Esophagus muscularis mucosa (tissue), 4 donors: ENCODE measurements around the gene TMEM117. TPM values are rescaled to one million over a fixed set of nuclear protein-coding genes. Genes with fewer than 3 reads are reported as not detected.
"Not testable (repeated sequence)": the region's sequence is repeated elsewhere in the genome, so short reads cannot be mapped to it uniquely, and the experiment has no call there.

ENCODE experiments used
- DNase-seq: peaks from one replicate; pipeline ENCODE4 v3.0.0-alpha.2; 2017; ENCODE audit errors: extremely low spot score
- H3K27ac ChIP-seq, 4 donors: fragments of 200-600 bp; sonication (generic); replicated peaks in 1 of 4; 1 replicate in 3 of 4; 2 replicates in 1 of 4; pipeline ENCODE4 v1.5.1; 2016 to 2019; ENCODE audit warnings: mild to moderate bottlenecking in 1 of 4
- H3K27me3 ChIP-seq, 4 donors: fragments of 200-600 bp; sonication (generic); one replicate each; pipeline versions ENCODE4 v1.5.1 to v1.6.0; 2016 to 2019
- H3K36me3 ChIP-seq, 4 donors: fragments of 200-600 bp; sonication (generic); one replicate each; pipeline ENCODE4 v1.5.1; 2016 to 2019
- H3K4me1 ChIP-seq, 4 donors: fragments of 200-600 bp; sonication (generic); one replicate each; pipeline ENCODE4 v1.5.1; 2016 to 2019
- H3K4me3 ChIP-seq, 4 donors: fragments of 200-600 bp; sonication (generic); 1 replicate in 2 of 4; 2 replicates in 2 of 4; pipeline ENCODE4 v1.5.1; 2016 to 2019; ENCODE audit warnings: mild to moderate bottlenecking in 4 of 4, moderate library complexity in 1 of 4
- H3K9me3 ChIP-seq, 4 donors: fragments of 200-600 bp; sonication (generic); 1 replicate in 3 of 4; 2 replicates in 1 of 4; pipeline ENCODE4 v1.5.1; 2016 to 2019
- CTCF ChIP-seq, 3 experiments: fragments of 200-600 bp in 2 of 3; fragments of 450-650 bp in 1 of 3; sonication (generic) in 2 of 3; IDR thresholded peaks; one replicate each; pipeline ENCODE4 v1.5.1; 2017 to 2019; ENCODE audit warnings: antibody characterized with exemption in 3 of 3, mild to moderate bottlenecking in 2 of 3, moderate library complexity in 1 of 3
- EP300 ChIP-seq: sonication (generic); formaldehyde crosslinking; IDR thresholded peaks from one replicate; pipeline ENCODE4 v1.6.1; 2017; ENCODE audit warnings: antibody characterized with exemption
- POLR2A ChIP-seq: fragments of 450-650 bp; IDR thresholded peaks from one replicate; pipeline ENCODE4 v1.6.1; 2017; ENCODE audit warnings: antibody characterized with exemption, moderate library complexity, mild to moderate bottlenecking, low read depth
- POLR2AphosphoS5 ChIP-seq, 2 donors: sonication (generic); formaldehyde crosslinking; IDR thresholded peaks; one replicate each; pipeline ENCODE4 v1.6.1; 2017; ENCODE audit warnings: antibody characterized with exemption in 2 of 2
- WGBS: methylation state at CpG from one replicate; pipeline ENCODE4 v1.1.5; 2018; 5-methylcytosine and 5-hydroxymethylcytosine counted together
- intact Hi-C: fragments of 100-400 bp; cut with DNase I; formaldehyde crosslinking; loops from one replicate; pipeline ENCODE4 v1.15.1; 2023
- total RNA-seq, 4 donors: library from RNA; depleted of rRNA; stranded (reverse); fragments of >200 nt; gene quantifications; one replicate each; pipeline versions ENCODE4 v1.1.0 to v1.2.1, GENCODE V29; 2016

Gene TMEM117
- total RNA-seq, 4 donors from 2014 or later, result 11.2 to 18.7 (median 12.8) TPM

DNA sequence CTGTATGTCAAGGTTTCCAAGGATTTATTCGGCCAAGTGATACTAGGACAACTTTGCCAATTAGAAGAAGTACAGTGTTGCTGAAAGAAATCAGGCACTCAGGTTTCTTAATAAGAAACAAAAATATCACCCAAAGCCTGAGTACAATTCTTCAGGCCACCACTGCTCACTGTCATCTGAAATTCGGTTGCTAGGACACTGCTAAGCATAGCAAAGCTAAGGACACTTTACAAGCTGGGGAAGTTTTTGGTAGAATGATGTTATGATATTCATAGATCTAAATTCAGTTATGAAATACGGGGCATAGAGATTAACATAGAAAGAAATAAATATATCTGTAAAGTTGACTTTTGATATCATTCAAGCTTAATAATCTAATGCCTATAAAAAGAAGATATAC is 535.1 kb downstream of the TMEM117 start:
- 70% methylated on average over 3 of the region's 3 CpGs for WGBS
- TF ChIP-seq POLR2A, result no peak
- no peak for TF ChIP-seq CTCF (IDR thresholded peaks at IDR 0.05)
- no peak for TF ChIP-seq EP300
- no peak for TF ChIP-seq POLR2AphosphoS5 (IDR thresholded peaks at IDR 0.05)
- H3K27me3 ChIP-seq, result no peaks in the 10 kb centered on the region
- H3K36me3 ChIP-seq, result no peaks in the 10 kb centered on the region
- no peaks in the 10 kb centered on the region for H3K4me1 ChIP-seq
- H3K27ac ChIP-seq, result no peak overlapping the region
- no peak overlapping the region for H3K4me3 ChIP-seq
- no peak for DNase-seq
- no peaks in the 10 kb centered on the region for H3K9me3 ChIP-seq
- intact Hi-C loops, result no loop called here

- H3K4me3 ChIP-seq, result no peak overlapping the region
- intact Hi-C loops, result no loop called here
- no peak overlapping the region for H3K27ac ChIP-seq
- DNase-seq, result no peak
- H3K4me1 ChIP-seq, result no peaks in the 10 kb centered on the region
- H3K36me3 ChIP-seq, result peaks cover 0 to 1% (median 0%) of the 10 kb centered on the region in 4 donors
- H3K9me3 ChIP-seq, result no peaks in the 10 kb centered on the region
- H3K27me3 ChIP-seq, result no peaks in the 10 kb centered on the region
- WGBS, result 82% methylated on average over 2 of the region's 2 CpGs
- TF ChIP-seq POLR2A (no peak), POLR2AphosphoS5 (IDR thresholded peaks at IDR 0.05) (no peak), EP300 (no peak), CTCF (IDR thresholded peaks at IDR 0.05) (no peak)
Measured at GRCh38 chr12:44372259-44372658, 536.4 kb downstream of the TMEM117 start.

GRCh38 chr12:44375694-44376093 is 539.8 kb downstream of the TMEM117 start:
- intact Hi-C loops, result no loop called here
- DNase-seq, result no peak
- no peak for TF ChIP-seq EP300
- TF ChIP-seq POLR2AphosphoS5 (IDR thresholded peaks at IDR 0.05), result no peak
- TF ChIP-seq CTCF (IDR thresholded peaks at IDR 0.05), result no peak
- no peak for TF ChIP-seq POLR2A
- peaks cover 0 to 9% (median 0%) of the 10 kb centered on the region in 4 donors for H3K36me3 ChIP-seq
- H3K4me1 ChIP-seq, result no peaks in the 10 kb centered on the region
- no peaks in the 10 kb centered on the region for H3K9me3 ChIP-seq
- no peaks in the 10 kb centered on the region for H3K27me3 ChIP-seq
- H3K27ac ChIP-seq, result no peak overlapping the region
- H3K4me3 ChIP-seq, result no peak overlapping the region
- 90% methylated on average over 1 of the region's 1 CpG for WGBS

- 86% methylated on average over 5 of the region's 5 CpGs for WGBS
- H3K27ac ChIP-seq, result no peak overlapping the region
Measured at GRCh38 chr12:44377443-44378187, 541.7 kb downstream of the TMEM117 start.

DNA sequence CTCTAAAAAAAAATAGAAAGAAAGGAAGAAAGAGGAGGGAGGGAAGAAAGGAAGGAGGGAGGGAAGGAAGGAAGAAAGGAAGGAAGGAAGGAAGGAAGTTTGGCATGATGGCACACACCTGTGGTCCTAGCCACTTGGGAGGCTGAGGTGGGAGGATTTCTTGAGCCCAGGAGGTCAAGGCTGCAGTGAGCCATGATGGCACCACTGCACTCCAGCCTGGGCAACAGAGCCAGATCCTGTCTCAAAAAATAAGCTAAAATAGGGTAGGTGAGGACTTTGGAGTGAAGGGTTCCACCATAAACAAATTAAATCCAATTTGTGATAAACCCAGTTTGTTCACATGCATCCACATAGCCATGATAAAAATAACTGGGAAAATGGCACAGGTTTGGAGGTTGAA is 543.2 kb downstream of the TMEM117 start:
- H3K27me3 ChIP-seq, DNase-seq, H3K4me1 ChIP-seq, H3K4me3 ChIP-seq, H3K36me3 ChIP-seq, H3K9me3 ChIP-seq, H3K27ac ChIP-seq, intact Hi-C loops: not testable (repeated sequence)

More at GRCh38 chr12:44377443-44378187, 541.7 kb downstream of the TMEM117 start:
- no peak overlapping the region for H3K4me3 ChIP-seq
- peaks cover 0 to 9% (median 0%) of the 10 kb centered on the region in 4 donors for H3K36me3 ChIP-seq
- TF ChIP-seq POLR2A (no peak), EP300 (no peak), POLR2AphosphoS5 (IDR thresholded peaks at IDR 0.05) (no peak), CTCF (IDR thresholded peaks at IDR 0.05) (no peak)
- no peaks in the 10 kb centered on the region for H3K4me1 ChIP-seq
- no peaks in the 10 kb centered on the region for H3K27me3 ChIP-seq
- intact Hi-C loops, result no loop called here
- no peak for DNase-seq
- no peaks in the 10 kb centered on the region for H3K9me3 ChIP-seq
